Endothelial cell of umbilical vein (primary cell): ENCODE data around the gene DUSP28. TPM values are rescaled to one million over a fixed set of nuclear protein-coding genes. Genes with fewer than 3 reads are reported as not detected.

Experiments
- BruUV-seq: library from RNA; stranded (reverse); fragments of 400-500 nt; replicated peaks from 2 replicates; lab custom pipeline; 2021; lab: Mats Ljungman, UMichigan
- CTCF ChIA-PET: fragments of 300-600, 350-600 bp; sonication (Branson Sonifier 250); formaldehyde crosslinking; loops from one replicate; lab custom pipeline; 2021; ENCODE audit warnings: antibody characterized with exemption, inconsistent platforms; lab: Charles Lee
- POLR2A ChIA-PET: fragments of 300-600, 350-600 bp; sonication (Branson Sonifier 250); formaldehyde crosslinking; loops from one replicate; lab custom pipeline; 2021; ENCODE audit warnings: antibody characterized with exemption, inconsistent platforms; lab: Charles Lee
- DNase-seq: peaks from one replicate; pipeline ENCODE4 v3.0.0-alpha.2; 2011; ENCODE audit warnings: low read depth, low spot score
- FAIRE-seq: peaks from 2 replicates; lab custom pipeline; 2011; peaks lifted over from hg19 to GRCh38; lab: Jason Lieb, UNC
- H2AFZ ChIP-seq: 2 replicates; pipeline ENCODE4 v1.6.0; 2012; ENCODE audit warnings: low read depth, low read length, control low read depth, inconsistent platforms
- H3K27ac ChIP-seq: 2 replicates; pipeline ENCODE4 v1.5.1; 2011; ENCODE audit warnings: low read depth, mild to moderate bottlenecking, control low read depth, low read length, moderate library complexity; ENCODE audit not compliant: insufficient read depth
- H3K27me3 ChIP-seq, 2 experiments: 2 replicates each; pipeline versions ENCODE4 v1.6.0 to v1.6.1; 2011; ENCODE audit warnings: low read length in 2 of 2, mixed read lengths in 1 of 2; ENCODE audit not compliant: control insufficient read depth in 2 of 2, insufficient read depth in 2 of 2
- H3K36me3 ChIP-seq, 2 experiments: 2 replicates in 1 of 2; 3 replicates in 1 of 2; pipeline ENCODE4 v1.5.1; 2011; ENCODE audit warnings: low read length in 2 of 2, mild to moderate bottlenecking in 1 of 2, moderate library complexity in 1 of 2; ENCODE audit not compliant: control insufficient read depth in 2 of 2, insufficient read depth in 2 of 2; ENCODE audit errors: extremely low read depth in 1 of 2
- H3K4me1 ChIP-seq: 3 replicates; pipeline ENCODE4 v1.5.1; 2011; ENCODE audit warnings: mild to moderate bottlenecking, low read length; ENCODE audit not compliant: control insufficient read depth, insufficient read depth; ENCODE audit errors: extremely low read depth
- H3K4me2 ChIP-seq: 2 replicates; pipeline ENCODE4 v1.6.1; 2011; ENCODE audit warnings: low read length, control low read depth, mixed read lengths; ENCODE audit not compliant: insufficient read depth
- H3K4me3 ChIP-seq, 3 experiments: fragments of 200-600 bp in 1 of 3; sonication (generic), shearing (Covaris generic) in 1 of 3; replicated peaks in 1 of 3; 2 replicates each; pipeline ENCODE4 v1.5.1; 2011 to 2016; ENCODE audit warnings: control low read depth in 3 of 3, low read length in 3 of 3, mild to moderate bottlenecking in 2 of 3, inconsistent platforms in 1 of 3, low read depth in 1 of 3, moderate library complexity in 1 of 3; ENCODE audit not compliant: insufficient read depth in 1 of 3
- H3K79me2 ChIP-seq: 2 replicates; pipeline ENCODE4 v1.6.0; 2012; ENCODE audit warnings: low read length, inconsistent platforms; ENCODE audit not compliant: control insufficient read depth, insufficient read depth
- H3K9ac ChIP-seq: replicated peaks from 2 replicates; pipeline ENCODE3; 2011; ENCODE audit warnings: low read length, control low read depth; ENCODE audit not compliant: insufficient read depth; ENCODE audit errors: extremely low read depth
- H3K9me1 ChIP-seq: replicated peaks from 3 replicates; pipeline ENCODE4 v1.6.0; 2011; ENCODE audit warnings: mild to moderate bottlenecking, low read length; ENCODE audit not compliant: control insufficient read depth, insufficient read depth; ENCODE audit errors: extremely low read depth
- H3K9me3 ChIP-seq: replicated peaks from 2 replicates; pipeline ENCODE4 v1.5.1; 2012; ENCODE audit warnings: low read length, inconsistent platforms; ENCODE audit not compliant: control insufficient read depth, insufficient read depth
- H4K20me1 ChIP-seq: replicated peaks from 2 replicates; pipeline ENCODE3; 2011; ENCODE audit warnings: mild to moderate bottlenecking, low read length; ENCODE audit not compliant: control insufficient read depth, insufficient read depth; ENCODE audit errors: extremely low read depth
- CTCF ChIP-seq, 2 donors: IDR thresholded peaks; 1 replicate in 1 of 2; 2 replicates in 1 of 2; pipeline ENCODE4 v1.5.1; 2011; ENCODE audit warnings: low read length in 2 of 2, mild to moderate bottlenecking in 2 of 2, moderate library complexity in 2 of 2, control low read depth in 1 of 2, inconsistent platforms in 1 of 2, low read depth in 1 of 2; ENCODE audit not compliant: insufficient read depth in 1 of 2; ENCODE audit errors: extremely low read depth in 1 of 2
- EZH2 ChIP-seq: IDR thresholded peaks from 2 replicates; pipeline ENCODE4 v1.6.1; 2012; ENCODE audit warnings: borderline replicate concordance, low read depth, mild to moderate bottlenecking, moderate library complexity, low read length, inconsistent platforms; ENCODE audit not compliant: severe bottlenecking
- FOS ChIP-seq: IDR thresholded peaks from 2 replicates; pipeline ENCODE4 v1.6.1; 2011; ENCODE audit warnings: mild to moderate bottlenecking, low read length, moderate library complexity, borderline replicate concordance; ENCODE audit not compliant: insufficient read depth
- GATA2 ChIP-seq: IDR thresholded peaks from 2 replicates; pipeline ENCODE4 v1.7.0; 2011; ENCODE audit warnings: low read depth, mild to moderate bottlenecking, moderate library complexity, mixed read lengths, low read length; ENCODE audit not compliant: insufficient read length, insufficient read depth
- JUN ChIP-seq: IDR thresholded peaks from 2 replicates; pipeline ENCODE4 v1.6.1; 2011; ENCODE audit warnings: borderline replicate concordance, low read depth; ENCODE audit not compliant: insufficient read length, insufficient read depth
- MAX ChIP-seq: IDR thresholded peaks from 2 replicates; pipeline ENCODE4 v1.6.1; 2011; ENCODE audit not compliant: insufficient read depth, insufficient read length
- MYC ChIP-seq: IDR thresholded peaks from one replicate; pipeline ENCODE4 v1.6.1; 2011; ENCODE audit warnings: mild to moderate bottlenecking, low read depth, low read length
- POLR2A ChIP-seq: IDR thresholded peaks from 2 replicates; pipeline ENCODE4 v1.6.1; 2012; ENCODE audit warnings: low read depth, mild to moderate bottlenecking, control low read depth, low read length
- POLR2AphosphoS5 ChIP-seq: IDR thresholded peaks from 2 replicates; pipeline ENCODE4 v1.6.1; 2012; ENCODE audit warnings: low read depth, mild to moderate bottlenecking, control low read depth, low read length, moderate library complexity; ENCODE audit not compliant: insufficient read depth
- dilution Hi-C: fragments of 300-500 bp; cut with MboI; formaldehyde crosslinking; loops from one replicate; pipeline ENCODE4 v1.15.0; 2019; ENCODE audit warnings: low sequenced_read_pairs; ENCODE audit not compliant: extremely low pct_ligation_motif_present
- intact Hi-C: fragments of 100-400 bp; cut with micrococcal nuclease; formaldehyde crosslinking; loops from one replicate; pipeline ENCODE4 v1.10.0; 2022
- polyA plus RNA-seq, 4 experiments: library from polyadenylated mRNA; depleted of rRNA in 3 of 4; stranded (reverse) in 3 of 4; unstranded in 1 of 4; fragments of >200 nt; gene quantifications; 2 replicates each; pipeline versions ENCODE4 v1.2.1 to v1.2.3, GENCODE V29; 2011 to 2012; ENCODE audit warnings: missing spikeins in 1 of 4
- total RNA-seq: library from RNA; stranded (reverse); gene quantifications from 2 replicates; pipeline ENCODE4 v1.2.3, GENCODE V29; 2021

Gene DUSP28
- total and polyA plus RNA-seq, 2 donors (not counting 3 experiments of a cell fraction or from before 2014, with no cell fraction given) = 2.2 to 4.3 TPM

- Histone ChIP-seq H2AFZ (no peak overlapping the region), H3K9me1 (no peaks in the 10 kb centered on the region), H3K4me1 (no peaks in the 10 kb centered on the region), H3K36me3 (peaks cover 0 to 30% of the 10 kb centered on the region in 2 experiments), H3K27me3 (no peaks in the 10 kb centered on the region), H3K27ac (no peak overlapping the region), H4K20me1 (no peaks in the 10 kb centered on the region), H3K4me2 (no peak overlapping the region), H3K79me2 (peaks cover 2% of the 10 kb centered on the region), H3K4me3 (no peak overlapping the region), H3K9me3 (no peaks in the 10 kb centered on the region), H3K9ac (no peak overlapping the region)
- no TSS peak for BruUV-seq
- ChIA-PET CTCF (no interaction called here), POLR2A (no interaction called here)
- FAIRE-seq (no peak), DNase-seq (no peak)
- intact Hi-C loops = no loop called here
- TF ChIP-seq MYC = no peak
- TF ChIP-seq FOS = no peak
- TF ChIP-seq EZH2 = no peak
- no peak for TF ChIP-seq MAX
- TF ChIP-seq POLR2AphosphoS5 = no peak
- TF ChIP-seq GATA2 = no peak
- TF ChIP-seq JUN = no peak
- TF ChIP-seq POLR2A = no peak
- no peak for TF ChIP-seq CTCF (IDR thresholded peaks at IDR 0.05; ENCODE audit: extremely low read depth in 1 of 2, insufficient read depth in 1 of 2, low read depth in 1 of 2, low read length in 2 of 2)
- dilution Hi-C loops = no loop called here
Observed at GRCh38 chr2:240576436-240577205, 16.5 kb downstream of the DUSP28 start.
